Heart right ventricle (tissue), 16 donors: ENCODE data around the gene EIF3D. TPM values are rescaled to one million over a fixed set of nuclear protein-coding genes. Genes with fewer than 3 reads are reported as not detected.
A peak's percentile ranks its signal among the peaks of the same experiment; 100 is the strongest.

ENCODE experiments used
- ATAC-seq, 8 donors: fragments of 200-7000 bp; cut with Tn5 transposase; one replicate each; pipeline ENCODE4 v1.9.1; 2020; ENCODE audit warnings: mild to moderate bottlenecking in 8 of 8, moderate library complexity in 8 of 8, moderate number of reproducible peaks in 1 of 8
- DNase-seq, 2 donors: peaks; one replicate each; pipeline ENCODE4 v3.0.0-alpha.2; 2020
- H3K27ac ChIP-seq, 10 donors: fragments of 200-600 bp; sonication (generic) in 2 of 10; one replicate each; pipeline versions ENCODE4 v1.5.0 to v1.8.0; 2020 to 2022; ENCODE audit warnings: mild to moderate bottlenecking in 3 of 10
- H3K27me3 ChIP-seq, 7 donors: fragments of 200-600 bp; one replicate each; pipeline ENCODE4 v1.8.0; 2021 to 2022; ENCODE audit warnings: mild to moderate bottlenecking in 2 of 7
- H3K36me3 ChIP-seq, 9 donors: fragments of 200-600 bp; sonication (generic) in 1 of 9; one replicate each; pipeline versions ENCODE4 v1.5.0 to v1.8.0; 2020 to 2022; ENCODE audit warnings: mild to moderate bottlenecking in 2 of 9
- H3K4me1 ChIP-seq, 9 donors: fragments of 200-600 bp; sonication (generic) in 1 of 9; one replicate each; pipeline versions ENCODE4 v1.5.0 to v1.8.0; 2020 to 2022; ENCODE audit warnings: mild to moderate bottlenecking in 4 of 9
- H3K4me3 ChIP-seq, 10 donors: fragments of 200-600 bp; sonication (generic) in 2 of 10; one replicate each; pipeline versions ENCODE4 v1.5.0 to v1.8.0; 2020 to 2022; ENCODE audit warnings: mild to moderate bottlenecking in 7 of 10, moderate library complexity in 2 of 10
- H3K9me3 ChIP-seq, 11 donors: fragments of 200-600 bp in 10 of 11; sonication (generic) in 2 of 11; one replicate each; pipeline versions ENCODE4 v1.5.0 to v1.8.0; 2013 to 2022; ENCODE audit warnings: mild to moderate bottlenecking in 2 of 11, control low read depth in 1 of 11, moderate library complexity in 1 of 11
- CTCF ChIP-seq, 9 donors: fragments of 200-600 bp; sonication (generic) in 2 of 9; IDR thresholded peaks; one replicate each; pipeline versions ENCODE4 v1.5.0 to v1.8.0; 2021 to 2022; ENCODE audit warnings: antibody characterized with exemption in 9 of 9, mild to moderate bottlenecking in 5 of 9, moderate library complexity in 1 of 9
- WGBS, 2 donors: extraction: QIAGEN DNeasy Blood & Tissue Kit; methylation state at CpG; one replicate each; pipeline ENCODE4 v1.1.7; 2013; ENCODE audit warnings: inconsistent platforms in 1 of 2; 5-methylcytosine and 5-hydroxymethylcytosine counted together
- intact Hi-C, 10 donors: fragments of 100-400 bp; cut with DNase I; formaldehyde crosslinking; loops; one replicate each; pipeline versions ENCODE4 v1.11.1 to v1.14.2; 2022
- polyA plus RNA-seq, 2 donors: library from polyadenylated mRNA; stranded (reverse); fragments of 200-250 nt; gene quantifications; one replicate each; pipeline ENCODE4 v1.2.3, GENCODE V29; 2013
- total RNA-seq, 10 donors: library from RNA; stranded (reverse); fragmentation: NEBNext Ultra II Directional in 3 of 10; extraction: Animal tissue kit (Norgen Biotek cat#: 25700) in 3 of 10; gene quantifications; one replicate each; pipeline versions ENCODE4 v1.2.1 to v1.2.4, GENCODE V29; 2021 to 2023
- donor health status: Arrhythmogenic right ventricular cardiomyopathy.
- donor health status: ischemic (EF 13 %, LVEDD 7.1; RV severe dilation, severe dysfunction).
- donor health status: healthy with polysubstance abuse.
- donor health status: DM: no; HTN: yes; CAD: no.
- donor health status: DM: no; HTN: no; CAD: no.
- donor health status: ischemic (EF 25% LVEDD 6.9; RV normal size, moderate dysfunction).
- donor health status: ischemic (EF 25% LVEDD 5.7; RV mildly dilated, moderate dysfunction).
- donor health status: healthy.
- donor health status: DM: yes; HTN: yes; CAD: no.
- donor health status: Ischemic cardiomyopathy.
- donor health status: ischemic (EF 35%, LVEDD 5.7; RV mildly dilated, moderate dysfunction).
- donor health status: nonischemic (EF 11% LVEDD 7.7; RV severe dilation, severe dysfunction).
- donor health status: DM: yes; HTN: yes; CAD: no.
- donor health status: PGD.
- donor health status: ischemic (EF 29% LVEDD 5.4; RV normal size, mild dysfunction).
- donor health status: nonischemic (EF 23%, LVEDD 6.1; RV moderate dilation, normal function).

EIF3D gene
- total and polyA plus RNA-seq, 12 donors = 61.4 to 180 (median 79.9) TPM

GRCh38 chr22:36561291-36561811 lies 32.4 kb upstream of the EIF3D start:
- Histone ChIP-seq H3K4me3 (no peak overlapping the region), H3K27me3 (peaks cover 0 to 49% (median 39%) of the 10 kb centered on the region in 7 donors), H3K4me1 (peaks cover 0 to 8% (median 0%) of the 10 kb centered on the region in 9 donors), H3K27ac (no peak overlapping the region), H3K9me3 (no peaks in the 10 kb centered on the region), H3K36me3 (no peaks in the 10 kb centered on the region)
- intact Hi-C loops = loop anchor here in 1 of 10 donors (10.0 kb wide), 1 partner anchor 1737 kb away; no protein-coding TSS in a partner anchor
- no peak for DNase-seq
- TF ChIP-seq CTCF (IDR thresholded peaks at IDR 0.05) = no peak
- 32 to 34% methylated on average over 6 of the region's 6 CpGs for WGBS, 2 donors
- peak in 2 of 8 donors; percentile 19 to 43 for ATAC-seq

DNA sequence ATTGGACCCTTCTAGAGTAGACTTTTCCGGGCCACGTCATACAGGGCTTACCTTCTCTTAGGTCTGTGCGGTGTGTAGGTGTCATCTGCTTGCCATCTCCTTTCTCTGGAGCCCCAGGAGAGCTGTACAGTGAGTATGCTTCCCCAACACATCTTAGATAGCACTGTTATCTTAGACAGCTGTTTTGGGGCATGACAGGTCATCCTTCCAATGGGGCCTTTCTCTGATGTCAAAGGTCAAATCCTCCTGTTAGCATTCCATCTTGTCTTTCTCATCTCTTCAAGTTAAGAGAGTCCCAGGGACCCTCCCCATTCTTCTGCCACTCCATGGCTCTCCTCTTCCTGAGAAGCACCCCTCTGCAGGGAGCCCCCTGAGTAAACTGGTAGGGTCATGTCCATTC lies 31.0 kb upstream of the EIF3D start:
- TF ChIP-seq CTCF (IDR thresholded peaks at IDR 0.05) = no peak
- H3K36me3 ChIP-seq = no peaks in the 10 kb centered on the region
- no peaks in the 10 kb centered on the region for H3K9me3 ChIP-seq
- ATAC-seq = no peak
- no peak overlapping the region for H3K4me3 ChIP-seq
- intact Hi-C loops = loop anchor here in 1 of 10 donors (10.0 kb wide), 1 partner anchor 1735 kb away; no protein-coding TSS in a partner anchor
- H3K27me3 ChIP-seq = peaks cover 0 to 45% (median 31%) of the 10 kb centered on the region in 7 donors
- H3K4me1 ChIP-seq = peaks cover 0 to 8% (median 0%) of the 10 kb centered on the region in 9 donors
- no peak overlapping the region for H3K27ac ChIP-seq
- DNase-seq = no peak
- 91 to 95% methylated on average over 3 of the region's 3 CpGs for WGBS, 2 donors

- intact Hi-C loops = no loop called here
- no peak for ATAC-seq
- H3K27me3 ChIP-seq = peaks cover 5 to 68% (median 46%) of the 10 kb centered on the region in 7 donors
Observed at GRCh38 chr22:36554098-36554497, 25.1 kb upstream of the EIF3D start.

GRCh38 chr22:36552289-36552688 lies 23.3 kb upstream of the EIF3D start:
- no peaks in the 10 kb centered on the region for H3K9me3 ChIP-seq
- intact Hi-C loops = no loop called here
- H3K27me3 ChIP-seq = peaks cover 5 to 81% (median 47%) of the 10 kb centered on the region in 7 donors
- 43 to 57% methylated on average over 1 of the region's 1 CpG for WGBS, 2 donors
- no peaks in the 10 kb centered on the region for H3K36me3 ChIP-seq
- no peak overlapping the region for H3K4me3 ChIP-seq
- no peaks in the 10 kb centered on the region for H3K4me1 ChIP-seq
- ATAC-seq (no peak), DNase-seq (no peak)
- H3K27ac ChIP-seq = no peak overlapping the region
- TF ChIP-seq CTCF (IDR thresholded peaks at IDR 0.05) = no peak

More at GRCh38 chr22:36554098-36554497, 25.1 kb upstream of the EIF3D start:
- H3K4me1 ChIP-seq = no peaks in the 10 kb centered on the region
- DNase-seq = no peak
- H3K9me3 ChIP-seq = no peaks in the 10 kb centered on the region
- no peak overlapping the region for H3K27ac ChIP-seq
- whole genome bisulfite sequencing, 2 donors = 51 to 56% methylated on average over 5 of the region's 5 CpGs
- TF ChIP-seq CTCF (IDR thresholded peaks at IDR 0.05) = no peak
- no peak overlapping the region for H3K4me3 ChIP-seq
- H3K36me3 ChIP-seq = no peaks in the 10 kb centered on the region
